ENCODE data around the gene ABCG8.
"Not testable (repeated sequence)": the region's sequence is repeated elsewhere in the genome, so short reads cannot be mapped to it uniquely, and the experiment has no call there.

Gene ABCG8

GRCh38 chr2:43874776-43875451 is 36.1 kb downstream of the ABCG8 start:
- DNase-seq, result no peak

- DNase-seq, result peak; percentile 71
Observed at GRCh38 chr2:43877782-43878464, 39.2 kb downstream of the ABCG8 start.

GRCh38 chr2:43879261-43879660 is 40.5 kb downstream of the ABCG8 start:
- no peak for DNase-seq

- no peak for DNase-seq
Observed at GRCh38 chr2:43880471-43880870, 41.7 kb downstream of the ABCG8 start.

DNA sequence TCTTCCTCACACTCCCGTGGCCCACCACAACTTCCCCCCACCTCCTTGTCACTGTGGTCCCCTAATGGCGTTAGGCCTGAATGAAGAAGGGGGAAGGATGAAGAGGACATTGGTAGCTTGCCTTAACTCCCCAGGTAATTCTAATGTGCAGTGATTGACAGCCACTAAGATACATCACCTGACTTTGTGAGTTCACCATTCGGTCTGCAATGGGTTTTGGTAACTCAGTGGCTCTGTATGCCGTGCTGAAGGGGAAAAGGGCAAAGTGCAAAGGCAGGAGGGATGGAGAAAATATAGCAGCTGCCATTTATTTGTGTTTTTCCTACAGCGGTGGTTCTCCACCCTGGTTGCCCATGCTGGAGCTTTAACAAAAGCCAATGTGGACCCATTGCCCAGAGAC is 42.2 kb downstream of the ABCG8 start:
- no peak for DNase-seq

DNA sequence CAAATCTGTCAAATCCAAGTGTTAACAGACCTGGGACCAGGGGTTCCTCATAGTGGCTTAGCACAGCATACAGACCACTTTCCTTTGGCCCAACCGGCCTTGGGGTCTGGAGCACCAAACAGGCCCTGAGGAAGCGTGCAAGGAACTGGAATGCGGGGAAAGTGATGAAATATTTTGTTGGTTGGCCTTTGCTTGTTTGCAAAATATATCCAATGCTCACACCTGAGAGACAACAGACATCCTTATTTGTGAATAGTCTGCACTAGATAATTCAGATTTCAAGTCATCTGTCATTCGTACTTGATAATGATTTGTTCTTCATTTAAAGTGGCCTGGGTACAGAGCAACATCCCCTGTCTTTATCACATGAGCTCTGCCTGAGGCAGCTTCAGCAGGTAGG is 43.5 kb downstream of the ABCG8 start:
- no peak for DNase-seq

DNA sequence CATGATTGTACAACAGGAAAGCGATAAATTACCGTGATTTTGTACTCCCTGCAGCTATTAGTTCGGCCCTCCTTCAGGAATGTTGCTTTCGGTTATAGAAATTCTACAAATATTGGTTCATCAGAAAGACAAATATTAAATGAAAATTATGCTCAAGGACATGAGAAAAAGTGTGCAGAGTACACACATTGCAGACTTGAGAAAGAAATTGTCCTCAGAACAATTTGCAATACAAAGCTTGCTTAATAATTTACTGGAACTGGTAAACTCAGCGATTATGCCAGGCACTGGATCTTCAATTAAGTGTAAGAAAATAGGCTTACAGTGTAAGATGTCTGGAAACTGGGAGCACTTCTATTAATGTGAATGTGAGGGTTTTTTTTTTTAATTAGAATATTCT is 45.9 kb downstream of the ABCG8 start:
- DNase-seq, result no peak

GRCh38 chr2:43885132-43885632 is 46.4 kb downstream of the ABCG8 start:
- DNase-seq, result no peak

DNA sequence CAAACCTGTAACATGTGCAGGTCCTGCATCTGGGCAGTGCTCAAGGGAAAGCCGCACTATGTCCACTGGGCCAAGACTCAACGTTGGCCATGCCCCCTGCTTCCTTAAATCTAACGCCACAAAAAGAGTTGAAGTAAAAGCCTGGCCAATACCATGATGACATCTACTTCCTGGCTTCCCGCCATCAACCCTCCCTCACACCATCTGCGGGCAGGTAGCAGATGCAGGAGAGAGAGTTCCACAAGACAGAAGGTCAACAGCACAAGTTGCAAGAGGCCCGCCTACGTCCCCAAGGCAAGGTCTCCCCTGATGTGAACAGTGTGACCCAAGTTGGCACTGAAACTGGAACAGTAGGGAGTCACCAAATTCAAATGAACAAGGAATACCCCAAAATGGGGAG is 48.4 kb downstream of the ABCG8 start:
- DNase-seq, result no peak

- DNase-seq, result no peak
Observed at GRCh38 chr2:43889416-43889815, 50.6 kb downstream of the ABCG8 start.

DNA sequence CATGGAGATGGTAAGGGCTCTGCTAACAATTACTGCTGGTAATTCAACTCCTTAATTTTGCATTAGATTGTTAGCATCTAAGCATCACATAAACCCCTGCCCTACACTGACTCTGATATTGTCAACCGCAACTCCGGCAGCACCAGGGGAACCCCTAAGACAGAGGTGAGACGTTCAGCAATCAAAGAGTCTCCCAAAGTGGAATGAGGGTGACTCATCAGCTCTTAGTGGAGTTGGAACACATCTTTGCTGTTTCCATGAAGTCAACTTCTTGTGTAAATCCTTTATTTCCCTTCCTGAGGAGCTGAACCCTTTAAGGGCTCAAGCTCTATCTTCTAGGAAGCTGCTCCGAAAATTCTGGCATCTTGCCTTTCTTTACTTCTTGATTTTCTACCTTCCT is 52.1 kb downstream of the ABCG8 start:
- no peak for DNase-seq

GRCh38 chr2:43894743-43895142 is 56.0 kb downstream of the ABCG8 start:
- no peak for DNase-seq

DNA sequence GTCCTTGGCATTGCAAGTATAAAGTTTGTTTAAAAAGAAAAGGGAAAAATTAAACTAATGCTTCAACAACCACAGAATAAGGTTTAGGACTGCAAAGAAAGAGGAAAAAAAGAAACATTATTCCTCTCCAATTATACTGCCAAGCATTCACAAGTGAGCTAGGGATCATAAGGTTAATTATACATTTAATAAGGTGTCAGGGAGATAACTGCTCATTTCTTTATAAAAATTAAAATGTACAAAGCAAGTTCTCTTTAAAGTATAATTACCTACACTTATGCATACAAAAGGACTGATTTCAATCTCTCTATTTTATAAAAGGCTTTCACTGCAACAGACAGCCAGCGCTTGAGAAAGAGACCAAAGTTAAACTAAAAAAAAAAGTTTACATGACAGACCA is 58.1 kb downstream of the ABCG8 start:
- DNase-seq, result no peak

DNA sequence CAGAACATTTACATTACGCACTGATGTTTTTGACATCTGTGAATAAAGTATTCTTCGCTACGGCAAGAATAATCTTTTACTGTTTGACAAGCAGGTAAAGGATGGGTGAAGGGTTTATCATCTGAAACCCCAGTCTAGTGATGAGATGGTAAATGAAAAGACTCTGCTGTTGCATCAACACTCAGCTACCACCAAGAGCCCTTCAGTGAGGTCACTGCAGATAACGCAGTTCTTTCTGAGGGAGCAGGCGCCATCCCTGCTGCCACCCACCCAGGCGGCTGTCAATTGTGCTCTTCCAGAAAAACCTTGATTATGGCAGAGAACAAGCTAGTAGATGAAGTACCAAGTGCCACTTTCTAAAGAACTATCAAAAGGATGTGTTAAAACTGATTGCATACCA is 58.7 kb downstream of the ABCG8 start:
- peak; percentile 29 for DNase-seq

GRCh38 chr2:43898134-43898837 is 59.5 kb downstream of the ABCG8 start:
- DNase-seq, result peak; percentile 94

DNA sequence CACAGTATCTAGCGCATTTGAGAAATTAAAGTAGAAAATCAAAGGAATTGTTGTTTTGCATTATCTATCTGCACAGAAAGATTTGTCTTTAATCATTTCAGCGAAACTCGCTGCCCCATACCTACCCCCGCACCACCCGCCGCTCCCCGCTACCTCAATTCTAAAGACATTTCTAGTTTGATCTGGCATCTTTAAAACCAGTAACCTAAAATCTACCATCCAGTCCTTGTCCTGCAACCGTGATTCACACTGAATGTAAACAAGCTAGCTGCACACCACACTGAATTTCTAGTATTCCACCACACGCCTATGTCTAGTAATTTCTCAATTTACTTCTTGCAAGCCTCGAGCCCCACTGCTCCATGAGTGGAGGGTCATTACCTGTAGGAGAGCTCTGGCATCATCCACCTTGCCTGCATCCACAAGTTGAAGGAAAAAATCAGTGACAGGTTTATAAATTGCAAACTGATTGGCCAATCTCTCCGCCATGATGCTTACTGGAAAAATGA is 60.1 kb downstream of the ABCG8 start:
- no peak for DNase-seq

DNA sequence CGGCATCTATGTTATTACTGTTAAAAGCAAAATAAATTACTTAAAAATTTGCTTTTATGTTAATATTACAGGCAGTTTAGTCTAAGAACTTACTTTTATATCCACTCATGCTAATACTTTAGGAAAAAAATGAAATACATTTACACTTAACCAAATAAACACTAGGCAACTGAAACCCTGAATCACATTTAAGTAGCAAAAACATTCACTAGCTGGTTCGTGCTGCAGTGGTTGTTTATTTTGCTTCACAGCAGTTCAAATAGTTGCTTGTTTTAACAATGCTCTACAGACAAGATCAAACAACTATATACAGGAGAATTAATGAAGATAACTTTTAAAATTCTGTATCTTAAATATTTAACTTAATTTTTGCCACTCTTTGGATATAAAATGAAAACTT is 60.8 kb downstream of the ABCG8 start:
- no peak for DNase-seq

- DNase-seq, result no peak
Observed at GRCh38 chr2:43905371-43905803, 66.6 kb downstream of the ABCG8 start.

DNA sequence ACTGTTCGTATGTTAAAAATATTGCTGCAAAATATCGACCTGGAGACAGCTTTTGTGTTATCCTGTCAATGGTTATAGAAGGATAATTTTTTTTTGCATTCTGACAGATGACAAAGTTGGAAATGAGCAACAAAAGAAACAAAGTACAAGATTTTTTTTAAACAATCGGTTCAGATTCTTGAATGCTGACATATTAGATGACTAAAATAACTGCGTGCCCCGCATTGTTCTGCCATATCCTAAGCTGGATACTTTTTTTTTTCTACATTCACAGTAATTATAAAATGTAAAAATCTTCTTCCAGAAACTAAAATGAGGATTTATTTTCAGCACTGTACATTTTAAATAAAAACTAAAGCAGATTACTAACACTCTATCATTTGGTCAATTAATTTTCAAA is 67.1 kb downstream of the ABCG8 start:
- no peak for DNase-seq

DNA sequence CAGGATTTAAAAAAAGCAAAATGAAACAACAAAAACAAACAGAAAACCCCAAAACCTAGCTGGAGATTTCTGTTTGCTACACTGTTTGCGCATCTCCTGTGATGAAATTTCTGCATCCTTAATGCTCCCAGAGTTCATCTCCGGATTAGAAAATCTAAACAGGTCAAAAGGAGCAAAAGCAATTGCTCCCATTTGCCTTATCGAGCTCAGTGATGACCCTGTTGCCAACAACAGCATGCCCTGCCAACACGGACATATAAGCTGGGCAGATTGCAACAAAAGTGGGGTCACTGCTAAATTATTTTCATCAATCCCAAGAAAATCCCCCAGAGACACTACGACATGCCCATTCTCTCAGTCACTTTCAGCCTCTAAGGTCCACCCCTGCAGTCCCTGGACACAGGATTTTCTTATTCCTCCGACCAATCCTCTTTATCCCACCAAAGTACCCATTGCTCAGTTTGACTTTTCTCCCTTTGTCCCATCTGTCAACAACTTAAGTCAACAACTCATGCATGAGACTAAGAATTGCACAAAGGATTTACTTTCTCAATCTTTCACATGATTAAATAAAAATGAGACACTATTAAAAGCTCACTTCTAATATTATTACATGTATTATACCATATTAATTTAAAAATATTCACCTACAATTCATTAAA is 67.8 kb downstream of the ABCG8 start:
- no peak for DNase-seq

DNA sequence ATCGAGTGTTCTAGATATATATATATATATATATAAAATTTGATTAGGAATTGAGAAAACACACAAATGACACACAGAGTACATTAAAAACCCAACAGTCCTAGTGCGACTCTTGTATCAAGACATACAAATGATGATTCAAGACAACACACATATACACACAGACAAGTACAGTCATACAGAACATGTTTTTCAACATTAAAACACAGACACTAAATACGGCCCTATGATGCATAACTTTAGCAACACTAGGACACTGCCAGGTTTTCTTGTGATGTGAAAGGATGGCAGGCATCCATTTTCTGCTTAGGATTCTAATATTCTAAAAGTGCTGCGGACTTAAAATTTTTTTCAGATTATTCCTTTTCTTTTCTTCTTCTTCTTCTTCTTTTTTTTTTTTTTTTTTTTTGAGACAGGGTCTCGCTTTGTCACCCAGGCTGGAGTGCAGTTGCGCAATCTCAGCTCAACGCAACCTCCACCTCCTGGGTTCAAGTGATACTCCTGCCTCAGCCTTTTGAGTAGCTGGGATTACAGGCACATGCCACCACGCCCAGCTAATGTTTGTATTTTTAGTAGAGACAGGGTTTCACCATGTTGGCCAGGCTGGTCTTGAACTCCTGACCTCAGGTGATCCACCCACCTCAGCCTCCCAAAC is 72.5 kb downstream of the ABCG8 start:
- not testable (repeated sequence) for DNase-seq

- DNase-seq, result no peak
Observed at GRCh38 chr2:43924463-43924862, 85.7 kb downstream of the ABCG8 start.

GRCh38 chr2:43925431-43925830 is 86.7 kb downstream of the ABCG8 start:
- DNase-seq, result no peak
